ENCODE data around the gene KLHL6. TPM values are rescaled to one million over a fixed set of nuclear protein-coding genes. Genes with fewer than 3 reads are reported as not detected.

Gene KLHL6
- total and polyA plus RNA-seq, 7 donors = under 0.01 to 10.3 (median 1.1) TPM

DNA sequence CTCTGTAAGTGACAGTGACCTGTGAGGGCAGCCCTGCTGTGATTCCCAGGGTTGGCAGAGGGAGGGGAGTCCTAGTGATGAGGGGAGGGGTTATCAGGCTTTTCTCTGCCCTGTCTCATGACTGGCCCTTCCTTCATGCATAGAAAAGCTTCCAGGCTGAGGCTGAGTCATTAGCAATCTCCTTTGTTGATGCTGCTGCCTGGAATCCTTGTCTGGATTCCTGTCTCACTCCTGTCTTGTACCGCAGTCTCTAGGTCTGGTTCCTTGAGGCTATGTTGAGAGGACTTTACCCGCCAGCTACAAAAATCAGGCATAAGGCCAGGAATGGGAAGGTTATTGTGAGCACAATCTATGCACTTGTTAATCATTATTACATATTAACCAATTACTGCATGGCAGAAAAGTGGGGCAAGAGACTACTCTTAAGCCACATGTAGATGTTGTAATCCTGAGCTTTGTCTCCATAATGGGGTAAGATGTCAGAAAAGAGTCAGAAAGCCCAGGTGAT lies 7.2 kb downstream of the KLHL6 start:
- H3K9me3 ChIP-seq = no peaks in the 10 kb centered on the region
- WGBS, 2 donors = 20 to 77% methylated on average over 2 of the region's 2 CpGs

DNA sequence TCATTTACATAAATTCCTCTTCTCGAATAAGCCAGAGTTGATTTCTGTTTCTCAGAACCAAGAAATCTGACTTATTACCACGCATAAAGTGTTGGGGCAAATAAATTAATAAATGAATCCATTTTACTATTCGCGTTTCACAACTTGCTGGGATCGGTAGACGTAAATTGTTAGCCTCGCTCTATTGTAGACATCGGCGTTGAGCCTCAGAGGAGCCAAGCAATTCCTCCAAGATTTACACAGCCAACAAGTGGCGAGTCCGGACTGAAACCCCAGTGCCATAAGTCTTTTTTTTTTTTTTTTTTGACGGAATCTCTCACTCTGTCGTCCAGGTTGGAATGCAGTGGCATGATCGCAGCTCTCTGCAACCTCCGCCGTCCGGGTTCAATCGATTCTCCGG lies 8.9 kb downstream of the KLHL6 start:
- no peak for DNase-seq
- Histone ChIP-seq H3K27ac (no peak overlapping the region), H3K27me3 (no peaks in the 10 kb centered on the region), H3K4me3 (no peak overlapping the region), H3K9me3 (no peaks in the 10 kb centered on the region), H3K4me1 (no peaks in the 10 kb centered on the region), H3K36me3 (no peaks in the 10 kb centered on the region)
- no peak for TF ChIP-seq POLR2AphosphoS5 (IDR thresholded peaks at IDR 0.05)
- no peak for TF ChIP-seq EP300 (IDR thresholded peaks at IDR 0.05)
- TF ChIP-seq POLR2A (IDR thresholded peaks at IDR 0.05) = no peak
- TF ChIP-seq, protein P1, sequence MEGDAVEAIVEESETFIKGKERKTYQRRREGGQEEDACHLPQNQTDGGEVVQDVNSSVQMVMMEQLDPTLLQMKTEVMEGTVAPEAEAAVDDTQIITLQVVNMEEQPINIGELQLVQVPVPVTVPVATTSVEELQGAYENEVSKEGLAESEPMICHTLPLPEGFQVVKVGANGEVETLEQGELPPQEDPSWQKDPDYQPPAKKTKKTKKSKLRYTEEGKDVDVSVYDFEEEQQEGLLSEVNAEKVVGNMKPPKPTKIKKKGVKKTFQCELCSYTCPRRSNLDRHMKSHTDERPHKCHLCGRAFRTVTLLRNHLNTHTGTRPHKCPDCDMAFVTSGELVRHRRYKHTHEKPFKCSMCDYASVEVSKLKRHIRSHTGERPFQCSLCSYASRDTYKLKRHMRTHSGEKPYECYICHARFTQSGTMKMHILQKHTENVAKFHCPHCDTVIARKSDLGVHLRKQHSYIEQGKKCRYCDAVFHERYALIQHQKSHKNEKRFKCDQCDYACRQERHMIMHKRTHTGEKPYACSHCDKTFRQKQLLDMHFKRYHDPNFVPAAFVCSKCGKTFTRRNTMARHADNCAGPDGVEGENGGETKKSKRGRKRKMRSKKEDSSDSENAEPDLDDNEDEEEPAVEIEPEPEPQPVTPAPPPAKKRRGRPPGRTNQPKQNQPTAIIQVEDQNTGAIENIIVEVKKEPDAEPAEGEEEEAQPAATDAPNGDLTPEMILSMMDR (IDR thresholded peaks at IDR 0.05) = no peak
- intact Hi-C loops (cut with DNase I) = no loop called here
- WGBS, 2 donors = 95% methylated on average over 19 of the region's 19 CpGs

More for the DNA sequence above, 7.2 kb downstream of the KLHL6 start:
- Histone ChIP-seq H3K4me1 (no peaks in the 10 kb centered on the region), H3K27me3 (no peaks in the 10 kb centered on the region), H3K36me3 (no peaks in the 10 kb centered on the region), H3K4me3 (no peak overlapping the region), H3K27ac (no peak overlapping the region)
- TF ChIP-seq, protein P1 (IDR thresholded peaks at IDR 0.05) = no peak
- TF ChIP-seq POLR2AphosphoS5 (IDR thresholded peaks at IDR 0.05) (no peak), POLR2A (IDR thresholded peaks at IDR 0.05) (no peak), EP300 (IDR thresholded peaks at IDR 0.05) (no peak)
- DNase-seq = no peak
- intact Hi-C loops (cut with DNase I) = no loop called here

DNA sequence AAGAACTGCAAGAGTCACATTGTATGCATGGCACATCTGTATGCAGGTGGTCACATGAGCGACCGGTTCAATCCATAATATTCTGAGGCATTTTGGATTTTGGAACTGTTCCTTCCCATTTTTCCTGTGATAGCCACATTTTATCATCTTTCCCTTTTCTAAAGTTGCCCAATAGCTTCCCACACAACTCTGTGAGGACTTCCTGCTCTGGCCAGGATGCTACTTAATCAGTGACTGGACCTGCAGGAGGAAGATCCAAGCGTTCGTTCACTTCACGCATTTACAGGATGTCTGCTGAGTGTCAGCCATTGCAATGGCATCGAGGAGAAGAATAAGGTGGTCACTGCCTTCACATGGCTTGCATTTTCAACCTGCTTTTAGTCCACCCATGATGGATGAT lies 9.8 kb downstream of the KLHL6 start:
- Histone ChIP-seq H3K27ac (no peak overlapping the region), H3K27me3 (no peaks in the 10 kb centered on the region), H3K9me3 (no peaks in the 10 kb centered on the region), H3K36me3 (no peaks in the 10 kb centered on the region), H3K4me3 (no peak overlapping the region), H3K4me1 (no peaks in the 10 kb centered on the region)
- 90 to 93% methylated on average over 6 of the region's 6 CpGs for WGBS, 2 donors
- DNase-seq = no peak
- intact Hi-C loops (cut with DNase I) = no loop called here
- no peak for TF ChIP-seq POLR2A (IDR thresholded peaks at IDR 0.05)
- TF ChIP-seq, protein P1 (IDR thresholded peaks at IDR 0.05) = no peak
- TF ChIP-seq EP300 (IDR thresholded peaks at IDR 0.05) = no peak
- TF ChIP-seq POLR2AphosphoS5 (IDR thresholded peaks at IDR 0.05) = no peak

DNA sequence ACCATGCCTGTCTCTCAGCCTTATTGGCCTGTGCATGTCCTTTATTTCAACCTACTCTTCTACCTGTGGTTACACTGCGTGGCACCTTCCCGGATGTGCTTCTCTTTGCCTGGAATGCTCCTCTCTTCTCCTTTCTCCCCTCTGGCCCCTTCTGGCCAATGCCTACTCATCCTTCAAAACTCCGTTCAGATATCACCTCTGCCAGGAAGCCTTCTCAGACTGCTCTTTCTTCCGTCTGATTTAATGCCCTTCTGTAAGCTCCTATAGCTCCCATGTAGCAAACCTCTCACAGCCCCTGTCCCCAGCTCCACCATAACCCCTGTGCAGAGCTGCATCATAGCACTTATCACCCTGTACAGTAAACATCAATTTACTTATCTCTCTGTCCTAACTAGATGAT lies 13.2 kb downstream of the KLHL6 start:
- no peak for DNase-seq
- WGBS, 2 donors = 91 to 93% methylated on average over 4 of the region's 4 CpGs
- Histone ChIP-seq H3K27me3 (no peaks in the 10 kb centered on the region), H3K4me1 (no peaks in the 10 kb centered on the region), H3K27ac (no peak overlapping the region), H3K4me3 (no peak overlapping the region), H3K9me3 (no peaks in the 10 kb centered on the region), H3K36me3 (no peaks in the 10 kb centered on the region)
- TF ChIP-seq POLR2AphosphoS5 (IDR thresholded peaks at IDR 0.05) (no peak), POLR2A (IDR thresholded peaks at IDR 0.05) (no peak), EP300 (IDR thresholded peaks at IDR 0.05) (no peak)
- TF ChIP-seq, protein P1 (IDR thresholded peaks at IDR 0.05) = no peak
- intact Hi-C loops (cut with DNase I) = no loop called here

DNA sequence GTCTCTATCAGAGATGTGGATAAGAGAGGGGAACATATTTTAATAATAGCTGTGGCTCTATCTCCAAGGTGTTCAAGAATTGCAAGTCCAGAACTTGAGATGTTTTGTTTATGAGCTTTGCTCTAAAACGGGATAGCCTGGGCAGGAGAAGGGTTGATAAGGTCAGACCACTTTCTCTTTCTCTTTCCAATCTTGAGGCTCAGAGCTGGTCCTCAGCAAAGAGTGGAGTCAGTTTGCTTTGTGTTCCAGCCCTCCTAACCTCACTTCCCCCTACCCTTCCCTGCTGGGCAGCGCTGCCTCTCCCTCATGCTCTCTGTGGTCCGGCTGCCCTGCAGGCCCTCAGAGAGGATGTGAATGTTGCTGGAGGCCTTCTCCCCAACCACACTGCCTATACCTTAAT lies 13.8 kb downstream of the KLHL6 start:
- no peak for DNase-seq
- H3K9me3 ChIP-seq = no peaks in the 10 kb centered on the region
- H3K27ac ChIP-seq = no peak overlapping the region
- TF ChIP-seq POLR2A (IDR thresholded peaks at IDR 0.05) (no peak), POLR2AphosphoS5 (IDR thresholded peaks at IDR 0.05) (no peak), EP300 (IDR thresholded peaks at IDR 0.05) (no peak)
- TF ChIP-seq, protein P1 (IDR thresholded peaks at IDR 0.05) = no peak
- no peaks in the 10 kb centered on the region for H3K4me1 ChIP-seq
- no peaks in the 10 kb centered on the region for H3K36me3 ChIP-seq
- no peaks in the 10 kb centered on the region for H3K27me3 ChIP-seq
- 37 to 55% methylated on average over 3 of the region's 3 CpGs for WGBS, 2 donors
- intact Hi-C loops (cut with DNase I) = no loop called here
- no peak overlapping the region for H3K4me3 ChIP-seq

All from sigmoid colon (tissue), 7 donors.